ENCODE results near the gene GSK3B.

GSK3B gene

DNA sequence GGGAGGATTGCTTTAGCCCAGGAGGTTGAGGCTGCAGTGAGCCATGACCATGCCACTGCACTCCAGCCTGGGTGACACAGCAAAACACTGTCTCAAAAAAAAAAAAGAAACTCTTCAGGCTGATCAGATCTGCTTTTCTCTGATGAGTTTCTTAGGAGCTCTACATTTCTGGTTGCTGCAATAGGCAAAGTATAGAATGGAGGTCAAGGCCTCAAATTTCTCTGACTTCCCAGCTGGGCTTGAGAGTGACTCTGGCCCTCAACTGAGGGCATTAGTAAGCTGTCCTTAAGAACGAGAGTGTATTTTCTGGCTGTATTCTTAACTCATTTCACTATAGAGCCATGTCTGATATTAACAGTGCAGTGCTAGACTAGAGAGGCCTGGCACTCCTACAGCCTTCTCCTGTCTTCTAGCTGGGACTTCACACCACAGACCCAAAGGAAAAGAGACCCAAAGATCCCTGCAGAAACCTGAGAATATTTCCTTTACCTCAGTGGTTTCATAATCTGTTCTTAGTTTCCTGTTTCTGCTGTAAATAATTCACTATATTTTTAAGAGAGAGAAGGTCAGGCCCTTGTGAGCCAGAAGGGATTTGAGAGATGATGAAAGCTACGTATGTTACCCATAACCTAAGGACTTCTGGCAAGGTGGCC lies 314.4 kb downstream of the GSK3B start:
- no peak for DNase-seq (ENCODE audit: low spot score)

DNA sequence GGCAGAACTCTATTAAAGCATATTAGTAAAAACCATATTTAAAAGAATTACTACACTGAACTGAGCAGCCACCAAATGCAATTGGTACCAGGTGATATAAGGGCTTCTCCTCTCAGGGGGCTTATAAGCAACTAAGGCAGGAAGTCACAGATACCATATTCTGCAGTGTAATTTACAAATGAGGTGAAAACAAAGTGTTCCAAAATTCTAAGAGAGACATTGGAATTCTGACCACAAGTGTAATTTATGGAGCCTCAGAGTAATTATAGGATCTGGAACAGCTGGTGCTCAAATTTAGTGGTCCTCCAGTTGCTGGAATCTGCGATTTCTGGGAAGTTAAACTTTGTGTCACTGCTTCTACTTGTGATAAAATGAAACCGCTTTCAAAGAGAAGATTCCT lies 315.4 kb downstream of the GSK3B start:
- no peak for DNase-seq (ENCODE audit: low spot score)

DNA sequence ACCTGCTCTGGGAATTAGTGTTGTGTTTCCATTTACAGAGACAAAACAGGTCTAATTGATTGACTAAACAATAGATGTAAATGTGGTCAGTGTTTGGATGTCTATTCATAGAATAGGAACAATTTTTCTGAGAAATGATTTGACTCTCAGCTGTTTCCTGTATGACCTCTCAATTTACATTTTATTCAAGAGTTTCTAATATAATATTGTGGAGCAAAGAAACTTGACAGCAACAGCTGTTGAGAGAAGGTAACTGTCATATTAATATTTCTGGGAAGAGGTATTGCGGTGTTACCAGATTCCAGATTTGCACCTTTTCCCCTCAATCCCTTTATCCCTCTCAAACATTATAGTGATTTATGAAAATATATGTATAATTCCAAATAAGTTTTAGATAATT lies 316.1 kb downstream of the GSK3B start:
- DNase-seq (ENCODE audit: low spot score): no peak

DNA sequence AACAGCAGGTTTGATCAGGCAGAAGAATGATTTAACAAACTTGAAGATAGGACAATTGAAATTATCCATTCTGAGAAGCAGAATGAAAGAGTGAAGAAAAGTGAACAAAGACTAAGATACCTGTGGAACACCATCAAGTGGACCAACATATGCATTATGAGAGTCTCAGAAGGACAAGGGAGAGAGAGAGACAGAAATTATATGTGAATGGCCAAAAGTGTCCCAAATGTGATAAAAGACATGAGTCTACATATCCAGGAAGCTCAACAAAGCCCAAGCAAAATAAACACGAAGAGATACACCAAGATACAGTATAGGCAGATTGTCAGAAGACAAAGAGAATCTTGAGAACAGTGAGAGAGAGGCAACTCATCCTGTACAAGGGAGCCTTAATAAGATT lies 317.9 kb downstream of the GSK3B start:
- no peak for DNase-seq (ENCODE audit: low spot score)

DNA sequence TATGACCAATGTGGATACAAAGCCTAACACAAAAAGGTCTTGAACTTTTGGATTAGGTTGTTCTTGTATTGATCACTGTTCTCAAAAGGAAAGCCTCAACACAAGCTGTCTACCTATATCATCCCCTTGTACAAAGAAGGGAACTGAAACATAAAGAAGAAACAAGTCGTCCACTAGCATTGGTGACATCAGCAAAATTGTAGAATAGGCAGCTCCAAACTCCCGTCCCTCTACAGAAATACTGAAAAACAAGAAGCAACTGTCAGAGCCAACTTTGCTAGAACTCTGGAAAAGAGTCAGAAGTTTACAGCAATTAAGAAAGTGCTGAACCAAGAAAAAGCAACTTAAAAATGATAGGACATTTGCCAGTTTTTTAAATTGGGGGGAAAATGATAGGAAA lies 319.8 kb downstream of the GSK3B start:
- DNase-seq (ENCODE audit: low spot score): no peak
